SKM-1 treated with dmso at 0.1 percent for 144 hours (cell line): ENCODE measurements around the gene MEFV.
"Not testable (repeated sequence)": the region's sequence is repeated elsewhere in the genome, so short reads cannot be mapped to it uniquely, and the experiment has no call there.

Experiments used
- DNase-seq: peaks from one replicate; lab custom pipeline; 2025; ENCODE audit not compliant: unreplicated experiment; lab: John Stamatoyannopoulos, UW

MEFV gene

GRCh38 chr16:3256146-3256865 is at the start of gene MEFV:
Gene MEFV, minus strand, starts transcription at chr16:3256633. Its CDS starts 46 bp downstream, at chr16:3256587.
- DNase-seq = peak; percentile 77

- no peak for DNase-seq
Measured at GRCh38 chr16:3306078-3306477, 49.6 kb upstream of the MEFV start.

- DNase-seq = peak; percentile 30
Measured at GRCh38 chr16:3305109-3306068, 49.0 kb upstream of the MEFV start, which contains the start of the genes TIGD7 and ZNF75A. Gene TIGD7, minus strand, starts transcription at chr16:3305430. Its CDS starts 4,816 bp downstream, at chr16:3300614. Gene ZNF75A, plus strand, starts transcription at chr16:3305497. Its CDS starts 2,932 bp downstream, at chr16:3308429.

- DNase-seq = no peak
Measured at GRCh38 chr16:3304370-3304769, 47.9 kb upstream of the MEFV start.

- no peak for DNase-seq
Measured at GRCh38 chr16:3295783-3296182, 39.4 kb upstream of the MEFV start.

- DNase-seq = no peak
Measured at GRCh38 chr16:3295209-3295608, 38.8 kb upstream of the MEFV start.

- no peak for DNase-seq
Measured at GRCh38 chr16:3292604-3293003, 36.2 kb upstream of the MEFV start.

- no peak for DNase-seq
Measured at GRCh38 chr16:3289998-3290673, 33.7 kb upstream of the MEFV start.

- no peak for DNase-seq
Measured at GRCh38 chr16:3285131-3285530, 28.7 kb upstream of the MEFV start.

GRCh38 chr16:3283543-3284447 is 27.4 kb upstream of the MEFV start:
- no peak for DNase-seq

GRCh38 chr16:3282730-3283542 is 26.5 kb upstream of the MEFV start, which contains the start of gene ZNF263:
Gene ZNF263, plus strand, starts transcription at chr16:3283491. Its CDS starts 328 bp downstream, at chr16:3283819.
- peak; percentile 98 for DNase-seq

- DNase-seq = peak; percentile 66
Measured at GRCh38 chr16:3282103-3282729, 25.8 kb upstream of the MEFV start.

GRCh38 chr16:3281222-3281820 is 24.9 kb upstream of the MEFV start:
- DNase-seq = peak; percentile 70

GRCh38 chr16:3276679-3277078 is 20.2 kb upstream of the MEFV start:
- no peak for DNase-seq

- DNase-seq = no peak
Measured at GRCh38 chr16:3274947-3275346, 18.5 kb upstream of the MEFV start.

- DNase-seq = no peak
Measured at GRCh38 chr16:3274490-3274889, 18.1 kb upstream of the MEFV start.

GRCh38 chr16:3271281-3271680 is 14.8 kb upstream of the MEFV start:
- DNase-seq = not testable (repeated sequence)

- not testable (repeated sequence) for DNase-seq
Measured at GRCh38 chr16:3270718-3271117, 14.3 kb upstream of the MEFV start.
